Endodermal cell (in vitro differentiated cells): Measurements from ENCODE around the gene CCND1. TPM values are rescaled to one million over a fixed set of nuclear protein-coding genes. Genes with fewer than 3 reads are reported as not detected.

ENCODE experiments used
- DNase-seq: peaks from one replicate; pipeline ENCODE4 v3.0.0-alpha.2; 2017
- H3K27ac ChIP-seq: 2 replicates; pipeline ENCODE4 v1.5.1; 2013; ENCODE audit warnings: mild to moderate bottlenecking, low read depth, low read length, moderate library complexity
- H3K27me3 ChIP-seq: 2 replicates; pipeline ENCODE4 v1.6.1; 2013; ENCODE audit warnings: mild to moderate bottlenecking, low read length, moderate library complexity; ENCODE audit not compliant: insufficient read depth, control insufficient read depth, poor library complexity, severe bottlenecking
- H3K36me3 ChIP-seq: 2 replicates; pipeline ENCODE4 v1.7.0; 2013; ENCODE audit warnings: mild to moderate bottlenecking, low read length, moderate library complexity; ENCODE audit not compliant: control insufficient read depth, insufficient read depth
- H3K4me1 ChIP-seq: one replicate; pipeline ENCODE4 v1.7.0; 2013; ENCODE audit warnings: low read length; ENCODE audit not compliant: control insufficient read depth, insufficient read depth
- H3K4me3 ChIP-seq: 2 replicates; pipeline ENCODE4 v1.5.1; 2013; ENCODE audit warnings: mild to moderate bottlenecking, low read length, moderate library complexity
- H3K9ac ChIP-seq: 2 replicates; pipeline ENCODE4 v1.6.1; 2013; ENCODE audit warnings: mild to moderate bottlenecking, low read length, moderate library complexity; ENCODE audit not compliant: poor library complexity, severe bottlenecking; ENCODE audit errors: extremely low read depth
- H3K9me3 ChIP-seq: 2 replicates; pipeline ENCODE4 v1.6.1; 2013; ENCODE audit warnings: mild to moderate bottlenecking, low read length, moderate library complexity; ENCODE audit not compliant: control insufficient read depth
- H3K27ac Mint-ChIP-seq: 2 replicates; pipeline ENCODE4 v1.8.0; 2020; ENCODE audit warnings: mixed read lengths
- H3K27me3 Mint-ChIP-seq: 2 replicates; pipeline ENCODE4 v1.8.0; 2021; ENCODE audit warnings: mild to moderate bottlenecking, mixed read lengths; ENCODE audit not compliant: insufficient read depth
- H3K36me3 Mint-ChIP-seq: 2 replicates; pipeline ENCODE4 v1.8.0; 2020; ENCODE audit warnings: low read depth, mixed read lengths
- H3K4me1 Mint-ChIP-seq: 2 replicates; pipeline ENCODE4 v1.8.0; 2020; ENCODE audit warnings: mixed read lengths
- H3K4me3 Mint-ChIP-seq: 2 replicates; pipeline ENCODE4 v1.8.0; 2020; ENCODE audit warnings: mild to moderate bottlenecking, moderate library complexity, mixed read lengths
- H3K9me3 Mint-ChIP-seq: 2 replicates; pipeline ENCODE4 v1.8.0; 2020; ENCODE audit warnings: mild to moderate bottlenecking, mixed read lengths
- WGBS, 2 experiments: methylation state at CpG; one replicate each; pipeline versions ENCODE4 v1.1.5 to v1.1.7; 2013; ENCODE audit warnings: missing lambda C conversion rate in 2 of 2, mixed read lengths in 1 of 2; ENCODE audit not compliant: insufficient coverage in 1 of 2, insufficient read length in 1 of 2; 5-methylcytosine and 5-hydroxymethylcytosine counted together
- total RNA-seq, 2 donors: library from RNA; stranded (reverse); fragmentation: NEBNext Ultra II Directional in 1 of 2; extraction: Animal tissue kit (Norgen Biotek cat#: 25700) in 1 of 2; gene quantifications; 2 replicates in 1 of 2; 3 replicates in 1 of 2; pipeline ENCODE4 v1.2.1, GENCODE V29; 2021
- TF ChIP-seq, protein P1 (sequence below): fragments of 200-600 bp; sonication (generic); conservative IDR thresholded peaks from 2 replicates; pipeline ENCODE4 v1.5.0; 2021; ENCODE audit warnings: antibody characterized with exemption, mild to moderate bottlenecking

Gene CCND1
- total RNA-seq, 2 donors from 2014 or later: 65.7 to 214 TPM

- H3K9me3 ChIP-seq: peaks cover 4% of the 10 kb centered on the region
- H3K4me3 ChIP-seq: no peak overlapping the region
- no peak overlapping the region for H3K27ac Mint-ChIP-seq
- H3K27me3 Mint-ChIP-seq: peaks cover 12% of the 10 kb centered on the region
- TF ChIP-seq, protein P1, sequence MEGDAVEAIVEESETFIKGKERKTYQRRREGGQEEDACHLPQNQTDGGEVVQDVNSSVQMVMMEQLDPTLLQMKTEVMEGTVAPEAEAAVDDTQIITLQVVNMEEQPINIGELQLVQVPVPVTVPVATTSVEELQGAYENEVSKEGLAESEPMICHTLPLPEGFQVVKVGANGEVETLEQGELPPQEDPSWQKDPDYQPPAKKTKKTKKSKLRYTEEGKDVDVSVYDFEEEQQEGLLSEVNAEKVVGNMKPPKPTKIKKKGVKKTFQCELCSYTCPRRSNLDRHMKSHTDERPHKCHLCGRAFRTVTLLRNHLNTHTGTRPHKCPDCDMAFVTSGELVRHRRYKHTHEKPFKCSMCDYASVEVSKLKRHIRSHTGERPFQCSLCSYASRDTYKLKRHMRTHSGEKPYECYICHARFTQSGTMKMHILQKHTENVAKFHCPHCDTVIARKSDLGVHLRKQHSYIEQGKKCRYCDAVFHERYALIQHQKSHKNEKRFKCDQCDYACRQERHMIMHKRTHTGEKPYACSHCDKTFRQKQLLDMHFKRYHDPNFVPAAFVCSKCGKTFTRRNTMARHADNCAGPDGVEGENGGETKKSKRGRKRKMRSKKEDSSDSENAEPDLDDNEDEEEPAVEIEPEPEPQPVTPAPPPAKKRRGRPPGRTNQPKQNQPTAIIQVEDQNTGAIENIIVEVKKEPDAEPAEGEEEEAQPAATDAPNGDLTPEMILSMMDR: peak; percentile 80
- H3K36me3 ChIP-seq: no peaks in the 10 kb centered on the region
- no peak overlapping the region for H3K27ac ChIP-seq
- no peak overlapping the region for H3K9ac ChIP-seq
- no peaks in the 10 kb centered on the region for H3K36me3 Mint-ChIP-seq
- H3K4me1 Mint-ChIP-seq: no peaks in the 10 kb centered on the region
- no peaks in the 10 kb centered on the region for H3K4me1 ChIP-seq
- H3K9me3 Mint-ChIP-seq: no peaks in the 10 kb centered on the region
- peak; percentile 87 for DNase-seq
- no peak overlapping the region for H3K4me3 Mint-ChIP-seq
- peaks cover 8% of the 10 kb centered on the region for H3K27me3 ChIP-seq
- 76 to 78% methylated on average over 8 to 9 of the region's 9 CpGs for WGBS, 2 experiments
These were observed 42.9 kb downstream of the CCND1 start for GRCh38 chr11:69683764-69684333.

- H3K4me3 ChIP-seq: no peak overlapping the region
- DNase-seq: no peak
- WGBS, 2 experiments: 67 to 77% methylated on average over 5 to 11 of the region's 11 CpGs
- H3K36me3 Mint-ChIP-seq: no peaks in the 10 kb centered on the region
- peaks cover 12% of the 10 kb centered on the region for H3K27me3 Mint-ChIP-seq
- H3K9me3 ChIP-seq: peaks cover 4% of the 10 kb centered on the region
- TF ChIP-seq, protein P1: no peak
- H3K4me1 ChIP-seq: no peaks in the 10 kb centered on the region
- no peak overlapping the region for H3K27ac ChIP-seq
- H3K9me3 Mint-ChIP-seq: no peaks in the 10 kb centered on the region
- peaks cover 8% of the 10 kb centered on the region for H3K27me3 ChIP-seq
- H3K4me3 Mint-ChIP-seq: no peak overlapping the region
- no peaks in the 10 kb centered on the region for H3K36me3 ChIP-seq
- no peaks in the 10 kb centered on the region for H3K4me1 Mint-ChIP-seq
- H3K27ac Mint-ChIP-seq: no peak overlapping the region
- no peak overlapping the region for H3K9ac ChIP-seq
These were observed 43.7 kb downstream of the CCND1 start for GRCh38 chr11:69684651-69685050.

- H3K36me3 Mint-ChIP-seq: no peaks in the 10 kb centered on the region
- no peak overlapping the region for H3K27ac ChIP-seq
- H3K4me3 ChIP-seq: no peak overlapping the region
- no peaks in the 10 kb centered on the region for H3K36me3 ChIP-seq
- no peak overlapping the region for H3K27ac Mint-ChIP-seq
- peaks cover 4% of the 10 kb centered on the region for H3K9me3 ChIP-seq
- TF ChIP-seq, protein P1: no peak
- H3K4me1 Mint-ChIP-seq: peaks cover under 1% of the 10 kb centered on the region
- H3K9ac ChIP-seq: no peak overlapping the region
- no peaks in the 10 kb centered on the region for H3K4me1 ChIP-seq
- no peaks in the 10 kb centered on the region for H3K9me3 Mint-ChIP-seq
- 75 to 76% methylated on average over 8 of the region's 8 CpGs for WGBS, 2 experiments
- H3K27me3 Mint-ChIP-seq: peaks cover 12% of the 10 kb centered on the region
- no peak overlapping the region for H3K4me3 Mint-ChIP-seq
- H3K27me3 ChIP-seq: peaks cover 8% of the 10 kb centered on the region
- no peak for DNase-seq
These were observed 44.4 kb downstream of the CCND1 start for GRCh38 chr11:69685348-69685747.
